CD4-positive, alpha-beta T cell (primary cell): ENCODE results near the gene MAGEB17. TPM values are rescaled to one million over a fixed set of nuclear protein-coding genes. Genes with fewer than 3 reads are reported as not detected.

Experiments used
- ATAC-seq: fragments of 200-7000 bp; cut with Tn5 transposase; one replicate; pipeline ENCODE4 v1.10.0; 2022; ENCODE audit warnings: mild to moderate bottlenecking; ENCODE audit not compliant: poor library complexity
- CTCF ChIA-PET: fragments of 350-600 bp; sonication (Branson Sonifier 250); formaldehyde crosslinking; loops from one replicate; lab custom pipeline; 2021; ENCODE audit warnings: antibody characterized with exemption, inconsistent platforms; lab: Charles Lee
- POLR2A ChIA-PET: fragments of 350-600 bp; sonication (Branson Sonifier 250); formaldehyde crosslinking; loops from one replicate; lab custom pipeline; 2021; ENCODE audit warnings: antibody characterized with exemption, inconsistent platforms; lab: Charles Lee
- DNase-seq, 14 experiments: peaks; one replicate each; pipeline ENCODE4 v3.0.0-alpha.2; 2013 to 2020; ENCODE audit warnings: mixed read lengths in 2 of 14
- H3K27ac ChIP-seq, 2 donors: one replicate each; pipeline versions ENCODE4 v1.5.1 to v1.7.0; 2013; ENCODE audit warnings: low read length in 2 of 2, low read depth in 1 of 2, mild to moderate bottlenecking in 1 of 2
- H3K27me3 ChIP-seq, 2 experiments: 1 replicate in 1 of 2; 2 replicates in 1 of 2; pipeline versions ENCODE4 v1.6.1 to v1.7.0; 2013; ENCODE audit warnings: low read length in 2 of 2, control low read depth in 1 of 2, mild to moderate bottlenecking in 1 of 2, moderate library complexity in 1 of 2; ENCODE audit not compliant: insufficient read depth in 2 of 2, control insufficient read depth in 1 of 2
- H3K36me3 ChIP-seq: one replicate; pipeline ENCODE4 v1.6.1; 2013; ENCODE audit warnings: low read length, control low read depth; ENCODE audit not compliant: insufficient read depth
- H3K4me1 ChIP-seq: one replicate; pipeline ENCODE4 v1.6.1; 2013; ENCODE audit warnings: low read length, control low read depth; ENCODE audit not compliant: insufficient read depth
- H3K4me3 ChIP-seq: one replicate; pipeline ENCODE4 v1.5.1; 2013; ENCODE audit warnings: mild to moderate bottlenecking, low read length, moderate library complexity
- H3K9me3 ChIP-seq, 2 experiments: 1 replicate in 1 of 2; 2 replicates in 1 of 2; pipeline versions ENCODE4 v1.6.1 to v1.7.0; 2013; ENCODE audit warnings: low read length in 2 of 2, mild to moderate bottlenecking in 2 of 2, control low read depth in 1 of 2, moderate library complexity in 1 of 2; ENCODE audit not compliant: control insufficient read depth in 1 of 2, insufficient read depth in 1 of 2
- H3K27ac Mint-ChIP-seq: one replicate; pipeline ENCODE4 v1.8.0; 2020; ENCODE audit warnings: mixed read lengths
- H3K27me3 Mint-ChIP-seq: one replicate; pipeline ENCODE4 v1.8.0; 2021; ENCODE audit warnings: mixed read lengths
- H3K36me3 Mint-ChIP-seq: one replicate; pipeline ENCODE4 v1.8.0; 2021; ENCODE audit warnings: low read depth, mixed read lengths
- H3K4me1 Mint-ChIP-seq: one replicate; pipeline ENCODE4 v1.8.0; 2021; ENCODE audit warnings: low read depth, mixed read lengths
- H3K4me3 Mint-ChIP-seq: one replicate; pipeline ENCODE4 v1.8.0; 2020; ENCODE audit warnings: mild to moderate bottlenecking, mixed read lengths
- H3K9me3 Mint-ChIP-seq: one replicate; pipeline ENCODE4 v1.8.0; 2020; ENCODE audit warnings: mixed read lengths
- intact Hi-C, 2 experiments: fragments of 100-400 bp; cut with DNase I in 1 of 2; cut with micrococcal nuclease in 1 of 2; formaldehyde crosslinking; loops; one replicate each; pipeline versions ENCODE4 v1.15.1 to v1.9.0; 2023 to 2025; cut with DNase I, micrococcal nuclease
- total RNA-seq, 174 experiments: library from RNA in 2 of 174; stranded (reverse) in 2 of 174; gene quantifications; one replicate each; pipeline ENCODE4 v1.2.3 and lab custom pipeline; 2021 to 2026
- TF ChIP-seq, protein P1 (sequence below): fragments of 200-600 bp; IDR thresholded peaks from one replicate; pipeline ENCODE4 v1.8.0; 2022; ENCODE audit warnings: antibody characterized with exemption, mild to moderate bottlenecking

The MAGEB17 gene
- total RNA-seq, 2 experiments from 2014 or later = not detected

DNA sequence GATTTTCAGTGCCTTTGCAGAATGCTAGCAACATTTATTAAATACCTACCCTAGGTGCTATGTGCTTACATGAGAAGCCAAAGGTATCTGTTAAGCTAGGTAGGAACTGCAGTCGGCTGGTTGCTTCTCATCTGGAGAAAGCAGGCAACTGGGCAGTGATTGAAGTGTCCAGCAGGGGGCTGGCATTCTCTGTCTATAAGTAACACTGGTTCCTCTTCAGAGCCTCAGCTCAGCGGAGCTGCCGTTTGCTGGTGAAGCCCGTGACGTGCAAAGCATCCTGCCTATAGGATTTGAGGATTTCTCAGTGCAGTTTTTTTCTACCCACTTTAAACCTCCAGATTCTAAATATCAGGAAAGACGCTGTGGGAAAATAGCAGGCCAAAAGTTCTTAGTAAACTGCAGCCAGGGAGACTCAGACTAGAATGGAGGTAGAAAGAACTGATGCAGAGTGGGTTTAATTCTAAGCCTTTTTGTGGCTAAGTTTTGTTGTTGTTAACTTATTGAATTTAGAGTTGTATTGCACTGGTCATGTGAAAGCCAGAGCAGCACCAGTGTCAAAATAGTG is 44.0 kb upstream of the MAGEB17 start, which contains the start of gene GRPR:
TSS of gene GRPR (plus strand) at position 344 of the 565 bp plus-strand sequence. CDS start 389 bp downstream, outside the sequence.
- Histone ChIP-seq H3K4me1 (no peaks in the 10 kb centered on the region), H3K36me3 (no peaks in the 10 kb centered on the region), H3K27me3 (no peaks in the 10 kb centered on the region), H3K4me3 (no peak within 1 kb of the TSS), H3K9me3 (no peaks in the 10 kb centered on the region), H3K27ac (no peak within 1 kb of the TSS)
- TF ChIP-seq, protein P1, sequence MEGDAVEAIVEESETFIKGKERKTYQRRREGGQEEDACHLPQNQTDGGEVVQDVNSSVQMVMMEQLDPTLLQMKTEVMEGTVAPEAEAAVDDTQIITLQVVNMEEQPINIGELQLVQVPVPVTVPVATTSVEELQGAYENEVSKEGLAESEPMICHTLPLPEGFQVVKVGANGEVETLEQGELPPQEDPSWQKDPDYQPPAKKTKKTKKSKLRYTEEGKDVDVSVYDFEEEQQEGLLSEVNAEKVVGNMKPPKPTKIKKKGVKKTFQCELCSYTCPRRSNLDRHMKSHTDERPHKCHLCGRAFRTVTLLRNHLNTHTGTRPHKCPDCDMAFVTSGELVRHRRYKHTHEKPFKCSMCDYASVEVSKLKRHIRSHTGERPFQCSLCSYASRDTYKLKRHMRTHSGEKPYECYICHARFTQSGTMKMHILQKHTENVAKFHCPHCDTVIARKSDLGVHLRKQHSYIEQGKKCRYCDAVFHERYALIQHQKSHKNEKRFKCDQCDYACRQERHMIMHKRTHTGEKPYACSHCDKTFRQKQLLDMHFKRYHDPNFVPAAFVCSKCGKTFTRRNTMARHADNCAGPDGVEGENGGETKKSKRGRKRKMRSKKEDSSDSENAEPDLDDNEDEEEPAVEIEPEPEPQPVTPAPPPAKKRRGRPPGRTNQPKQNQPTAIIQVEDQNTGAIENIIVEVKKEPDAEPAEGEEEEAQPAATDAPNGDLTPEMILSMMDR = peak; percentile 54
- no peak within 1 kb of the TSS for H3K27ac Mint-ChIP-seq
- POLR2A ChIA-PET = no interaction called here
- no peaks in the 10 kb centered on the region for H3K36me3 Mint-ChIP-seq
- ATAC-seq (peak; percentile 88), DNase-seq (peak; percentile 25 to 74 (median 45))
- intact Hi-C loops = loop anchor here (5.0 kb wide), 2 partner anchors 534 to 549 kb away; no protein-coding TSS in a partner anchor
- no peaks in the 10 kb centered on the region for H3K9me3 Mint-ChIP-seq
- no peak within 1 kb of the TSS for H3K4me3 Mint-ChIP-seq
- H3K4me1 Mint-ChIP-seq = peaks cover 11% of the 10 kb centered on the region
- CTCF ChIA-PET = interaction anchor here (1.2 kb wide), 1 partner anchor 11 kb away, joined by 3 read pairs; no protein-coding TSS in a partner anchor
- H3K27me3 Mint-ChIP-seq = peaks cover 17% of the 10 kb centered on the region

DNA sequence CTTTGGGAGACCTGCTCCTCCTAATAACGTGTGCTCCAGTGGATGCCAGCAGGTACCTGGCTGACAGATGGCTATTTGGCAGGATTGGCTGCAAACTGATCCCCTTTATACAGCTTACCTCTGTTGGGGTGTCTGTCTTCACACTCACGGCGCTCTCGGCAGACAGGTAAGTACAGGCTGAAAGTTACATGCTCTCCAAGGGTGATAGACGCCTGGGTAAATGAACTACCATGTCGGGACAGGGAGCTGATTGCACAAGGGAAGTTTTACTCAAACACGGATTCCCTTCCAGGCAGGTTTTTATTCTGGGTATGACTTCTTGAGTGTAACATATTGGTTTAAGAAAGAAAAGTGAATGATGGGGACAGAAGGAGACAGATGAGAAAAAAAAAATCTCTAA is 43.1 kb upstream of the MAGEB17 start:
- ChIA-PET CTCF (no interaction called here), POLR2A (no interaction called here)
- Mint-ChIP-seq H3K9me3 (no peaks in the 10 kb centered on the region), H3K36me3 (no peaks in the 10 kb centered on the region), H3K27ac (no peak overlapping the region), H3K4me1 (peaks cover 11% of the 10 kb centered on the region), H3K27me3 (peaks cover 23% of the 10 kb centered on the region), H3K4me3 (no peak overlapping the region)
- Histone ChIP-seq H3K27me3 (no peaks in the 10 kb centered on the region), H3K27ac (no peak overlapping the region), H3K36me3 (no peaks in the 10 kb centered on the region), H3K9me3 (no peaks in the 10 kb centered on the region), H3K4me3 (no peak overlapping the region), H3K4me1 (no peaks in the 10 kb centered on the region)
- DNase-seq (no peak), ATAC-seq (no peak)
- TF ChIP-seq, protein P1 = no peak
- intact Hi-C loops = loop anchor here (5.0 kb wide), 2 partner anchors 533 to 548 kb away; no protein-coding TSS in a partner anchor

DNA sequence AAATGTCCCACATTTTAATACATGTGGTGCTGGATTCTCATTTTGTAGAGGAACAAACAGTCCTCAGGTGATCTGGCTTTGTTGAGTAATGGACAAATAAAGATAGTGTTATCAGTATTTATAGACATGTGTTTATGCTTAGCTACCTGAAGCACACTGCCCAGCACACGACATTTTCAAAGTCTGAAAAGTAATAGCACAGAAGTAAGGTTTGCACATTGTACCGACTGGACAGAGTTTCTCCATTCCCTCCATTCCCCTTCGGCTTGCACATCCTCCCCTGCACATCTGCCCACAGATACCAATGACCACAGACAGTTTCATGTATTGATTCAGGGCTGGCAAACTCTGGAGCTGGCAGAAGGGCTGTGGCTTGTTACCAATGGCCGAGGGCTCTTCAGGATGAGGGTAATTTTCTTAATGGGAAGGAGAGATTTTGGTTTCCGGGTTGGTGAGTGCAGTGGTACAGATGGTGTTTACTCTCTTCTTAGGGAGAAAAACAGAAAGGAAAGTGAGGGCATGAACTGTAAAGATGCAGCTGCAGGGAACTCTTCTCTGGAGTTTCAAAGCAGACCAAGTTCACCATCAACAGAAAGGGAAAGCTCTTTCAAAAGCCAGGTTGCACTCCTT is 41.6 kb upstream of the MAGEB17 start:
- ATAC-seq = no peak

More for the DNA sequence above, 41.6 kb upstream of the MAGEB17 start:
- CTCF ChIA-PET = no interaction called here
- H3K27ac ChIP-seq = no peak overlapping the region
- H3K9me3 ChIP-seq = no peaks in the 10 kb centered on the region
- TF ChIP-seq, protein P1 = no peak
- DNase-seq = no peak
- intact Hi-C loops = no loop called here
- H3K9me3 Mint-ChIP-seq = no peaks in the 10 kb centered on the region
- peaks cover 25% of the 10 kb centered on the region for H3K27me3 Mint-ChIP-seq
- no peaks in the 10 kb centered on the region for H3K36me3 Mint-ChIP-seq
- no peaks in the 10 kb centered on the region for H3K4me1 ChIP-seq
- peaks cover 4% of the 10 kb centered on the region for H3K4me1 Mint-ChIP-seq
- no peak overlapping the region for H3K27ac Mint-ChIP-seq
- POLR2A ChIA-PET = no interaction called here
- no peaks in the 10 kb centered on the region for H3K27me3 ChIP-seq
- H3K4me3 Mint-ChIP-seq = no peak overlapping the region
- H3K36me3 ChIP-seq = no peaks in the 10 kb centered on the region
- no peak overlapping the region for H3K4me3 ChIP-seq
